ENCODE results near the gene AGPAT1.

- TF ChIP-seq YY1 (IDR thresholded peaks at IDR 0.05; ENCODE audit: insufficient read depth, insufficient read length) (no peak), ZNF274 (IDR thresholded peaks at IDR 0.05; ENCODE audit: low read depth, low read length) (no peak), SUZ12 (IDR thresholded peaks at IDR 0.05; ENCODE audit: extremely low read depth, insufficient read depth, insufficient read length) (no peak)
These were observed 29.2 kb downstream of the AGPAT1 start for GRCh38 chr6:32146687-32147086.
